ENCODE data around the gene PKIG. TPM values are rescaled to one million over a fixed set of nuclear protein-coding genes. Genes with fewer than 3 reads are reported as not detected.

PKIG gene
- total and polyA plus RNA-seq, 10 of the 15 experiments (the other 5 are each of a cell fraction or from before 2014, with no cell fraction given), result 5.7 to 82.3 (median 39.7) TPM

DNA sequence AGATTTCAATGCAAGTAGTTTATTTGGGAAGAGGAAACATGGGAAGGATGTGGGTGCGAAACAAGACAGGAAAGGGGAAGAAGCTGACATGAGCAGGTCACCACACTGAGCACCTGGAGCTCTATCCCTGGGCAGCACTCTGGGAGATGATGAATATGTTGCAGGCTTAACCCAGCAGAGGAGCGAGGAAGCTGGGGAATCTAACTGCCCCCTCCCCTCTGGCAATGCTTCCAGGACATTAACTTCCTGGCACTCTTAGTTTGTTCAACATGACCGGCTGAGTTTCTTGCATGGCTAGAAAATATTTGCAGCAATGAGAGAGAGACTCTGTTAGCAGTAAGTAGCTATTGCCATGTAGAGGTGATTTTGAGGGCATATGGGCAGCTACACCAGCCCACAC is 74.1 kb downstream of the PKIG start (continued):
- TF ChIP-seq POLR2AphosphoS2 (IDR thresholded peaks at IDR 0.05; ENCODE audit: low read depth, low read length), result no peak
- no peak for TF ChIP-seq JUNB (IDR thresholded peaks at IDR 0.05)
- TF ChIP-seq, protein P1, sequence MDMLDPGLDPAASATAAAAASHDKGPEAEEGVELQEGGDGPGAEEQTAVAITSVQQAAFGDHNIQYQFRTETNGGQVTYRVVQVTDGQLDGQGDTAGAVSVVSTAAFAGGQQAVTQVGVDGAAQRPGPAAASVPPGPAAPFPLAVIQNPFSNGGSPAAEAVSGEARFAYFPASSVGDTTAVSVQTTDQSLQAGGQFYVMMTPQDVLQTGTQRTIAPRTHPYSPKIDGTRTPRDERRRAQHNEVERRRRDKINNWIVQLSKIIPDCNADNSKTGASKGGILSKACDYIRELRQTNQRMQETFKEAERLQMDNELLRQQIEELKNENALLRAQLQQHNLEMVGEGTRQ (IDR thresholded peaks at IDR 0.05; ENCODE audit: borderline replicate concordance, low read depth, low read length), result no peak
- TF ChIP-seq RELA (IDR thresholded peaks at IDR 0.05; ENCODE audit: borderline replicate concordance, partially characterized antibody), result no peak
- TF ChIP-seq, protein P2, sequence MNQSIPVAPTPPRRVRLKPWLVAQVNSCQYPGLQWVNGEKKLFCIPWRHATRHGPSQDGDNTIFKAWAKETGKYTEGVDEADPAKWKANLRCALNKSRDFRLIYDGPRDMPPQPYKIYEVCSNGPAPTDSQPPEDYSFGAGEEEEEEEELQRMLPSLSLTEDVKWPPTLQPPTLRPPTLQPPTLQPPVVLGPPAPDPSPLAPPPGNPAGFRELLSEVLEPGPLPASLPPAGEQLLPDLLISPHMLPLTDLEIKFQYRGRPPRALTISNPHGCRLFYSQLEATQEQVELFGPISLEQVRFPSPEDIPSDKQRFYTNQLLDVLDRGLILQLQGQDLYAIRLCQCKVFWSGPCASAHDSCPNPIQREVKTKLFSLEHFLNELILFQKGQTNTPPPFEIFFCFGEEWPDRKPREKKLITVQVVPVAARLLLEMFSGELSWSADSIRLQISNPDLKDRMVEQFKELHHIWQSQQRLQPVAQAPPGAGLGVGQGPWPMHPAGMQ (IDR thresholded peaks at IDR 0.05; ENCODE audit: borderline replicate concordance), result no peak

DNA sequence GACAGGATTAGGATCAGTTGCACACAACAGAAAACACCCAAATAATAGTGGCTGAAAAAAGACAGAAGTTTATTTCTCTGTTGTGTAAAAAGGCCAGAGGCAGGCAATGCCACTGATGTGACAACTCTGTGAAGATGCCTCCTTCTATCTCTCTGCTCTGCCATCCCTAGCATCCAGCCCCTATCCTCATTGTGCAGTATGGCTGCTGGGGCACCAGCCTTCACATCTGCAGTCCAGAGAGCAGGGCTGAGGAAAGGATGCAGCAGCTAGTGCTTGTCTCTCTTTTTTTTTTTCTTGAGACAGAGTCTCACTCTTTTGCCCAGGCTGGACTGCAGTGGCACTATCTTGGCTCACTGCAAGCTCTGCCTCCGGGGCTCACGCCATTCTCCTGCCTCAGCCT is 75.5 kb downstream of the PKIG start:
- TF ChIP-seq KDM1A (IDR thresholded peaks at IDR 0.05; ENCODE audit: borderline replicate concordance) (no peak), SMC3 (IDR thresholded peaks at IDR 0.05; ENCODE audit: borderline replicate concordance, low read length) (no peak), KLF5 (IDR thresholded peaks at IDR 0.05; ENCODE audit: partially characterized antibody) (no peak)
- TF ChIP-seq, protein P3, sequence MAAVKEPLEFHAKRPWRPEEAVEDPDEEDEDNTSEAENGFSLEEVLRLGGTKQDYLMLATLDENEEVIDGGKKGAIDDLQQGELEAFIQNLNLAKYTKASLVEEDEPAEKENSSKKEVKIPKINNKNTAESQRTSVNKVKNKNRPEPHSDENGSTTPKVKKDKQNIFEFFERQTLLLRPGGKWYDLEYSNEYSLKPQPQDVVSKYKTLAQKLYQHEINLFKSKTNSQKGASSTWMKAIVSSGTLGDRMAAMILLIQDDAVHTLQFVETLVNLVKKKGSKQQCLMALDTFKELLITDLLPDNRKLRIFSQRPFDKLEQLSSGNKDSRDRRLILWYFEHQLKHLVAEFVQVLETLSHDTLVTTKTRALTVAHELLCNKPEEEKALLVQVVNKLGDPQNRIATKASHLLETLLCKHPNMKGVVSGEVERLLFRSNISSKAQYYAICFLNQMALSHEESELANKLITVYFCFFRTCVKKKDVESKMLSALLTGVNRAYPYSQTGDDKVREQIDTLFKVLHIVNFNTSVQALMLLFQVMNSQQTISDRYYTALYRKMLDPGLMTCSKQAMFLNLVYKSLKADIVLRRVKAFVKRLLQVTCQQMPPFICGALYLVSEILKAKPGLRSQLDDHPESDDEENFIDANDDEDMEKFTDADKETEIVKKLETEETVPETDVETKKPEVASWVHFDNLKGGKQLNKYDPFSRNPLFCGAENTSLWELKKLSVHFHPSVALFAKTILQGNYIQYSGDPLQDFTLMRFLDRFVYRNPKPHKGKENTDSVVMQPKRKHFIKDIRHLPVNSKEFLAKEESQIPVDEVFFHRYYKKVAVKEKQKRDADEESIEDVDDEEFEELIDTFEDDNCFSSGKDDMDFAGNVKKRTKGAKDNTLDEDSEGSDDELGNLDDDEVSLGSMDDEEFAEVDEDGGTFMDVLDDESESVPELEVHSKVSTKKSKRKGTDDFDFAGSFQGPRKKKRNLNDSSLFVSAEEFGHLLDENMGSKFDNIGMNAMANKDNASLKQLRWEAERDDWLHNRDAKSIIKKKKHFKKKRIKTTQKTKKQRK (IDR thresholded peaks at IDR 0.05; ENCODE audit: low read depth, low read length), result no peak
- in situ Hi-C loops (cut with MboI), result no loop called here
- RAD21 ChIA-PET (ENCODE audit: unreplicated experiment), result no interaction called here
- SMC1A ChIA-PET (ENCODE audit: uncharacterized antibody, unreplicated experiment), result interaction anchor here (1.1 to 2.1 kb wide), 2 partner anchors 10 to 75 kb away, joined by 3 to 5 read pairs; partner anchors contain the start of gene PKIG
- DNase-seq (ENCODE audit: low read depth, low spot score), result no peak
- Histone ChIP-seq H3K9ac (ENCODE audit: control insufficient read depth, insufficient read depth, low read length) (no peak overlapping the region), H3K4me3 (no peak overlapping the region), H3K4me1 (ENCODE audit: control insufficient read depth, insufficient read depth, low read length) (peaks cover 6% of the 10 kb centered on the region), H3K27ac (ENCODE audit: control insufficient read depth, insufficient read depth) (no peak overlapping the region), H3K9me3 (replicated peaks; ENCODE audit: control insufficient read depth, insufficient read depth, low read length) (no peaks in the 10 kb centered on the region; the same call in 2 of the 3 replicates), H2AFZ (ENCODE audit: control insufficient read depth, low read depth, low read length) (no peak overlapping the region), H3K36me3 (ENCODE audit: control insufficient read depth in 2 of 2, insufficient read depth in 2 of 2, low read length in 1 of 2) (no peaks in the 10 kb centered on the region), H4K20me1 (ENCODE audit: control insufficient read depth, insufficient read depth) (no peaks in the 10 kb centered on the region), H3K79me2 (ENCODE audit: control insufficient read depth, insufficient read depth, low read length) (no peaks in the 10 kb centered on the region; the same call in 1 of the 2 replicates), H3K27me3 (replicated peaks in 1 of 2; ENCODE audit: control insufficient read depth in 2 of 2, insufficient read depth in 2 of 2, low read length in 1 of 2) (no peaks in the 10 kb centered on the region), H3K4me2 (ENCODE audit: control insufficient read depth, insufficient read depth) (no peak overlapping the region)
- POLR2A ChIA-PET, result interaction anchor here (0.6 kb wide), 1 partner anchor 26 kb away, joined by 3 read pairs; no protein-coding TSS in a partner anchor
- CTCF ChIA-PET, result no interaction called here
- intact Hi-C loops (cut with micrococcal nuclease; ENCODE audit: unreplicated experiment), result no loop called here
- 100% methylated on average over 2 of the region's 2 CpGs for WGBS (ENCODE audit: insufficient coverage, insufficient replicate concordance, low lambda C conversion rate, missing lambda C conversion rate)
- no TSS peak for BruUV-seq (replicated peaks)
- no peak for ATAC-seq
- no peak for FAIRE-seq
